HG03066 (cell line): ENCODE data around the gene ZC3H6.
"Not testable (repeated sequence)": the region's sequence is repeated elsewhere in the genome, so short reads cannot be mapped to it uniquely, and the experiment has no call there.

Experiments used
- ATAC-seq: cut with Tn5 transposase; IDR thresholded peaks from one replicate; pipeline ENCODE4 v1.9.1; 2021; ENCODE audit warnings: low read depth; ENCODE audit not compliant: unreplicated experiment

ZC3H6 gene

DNA sequence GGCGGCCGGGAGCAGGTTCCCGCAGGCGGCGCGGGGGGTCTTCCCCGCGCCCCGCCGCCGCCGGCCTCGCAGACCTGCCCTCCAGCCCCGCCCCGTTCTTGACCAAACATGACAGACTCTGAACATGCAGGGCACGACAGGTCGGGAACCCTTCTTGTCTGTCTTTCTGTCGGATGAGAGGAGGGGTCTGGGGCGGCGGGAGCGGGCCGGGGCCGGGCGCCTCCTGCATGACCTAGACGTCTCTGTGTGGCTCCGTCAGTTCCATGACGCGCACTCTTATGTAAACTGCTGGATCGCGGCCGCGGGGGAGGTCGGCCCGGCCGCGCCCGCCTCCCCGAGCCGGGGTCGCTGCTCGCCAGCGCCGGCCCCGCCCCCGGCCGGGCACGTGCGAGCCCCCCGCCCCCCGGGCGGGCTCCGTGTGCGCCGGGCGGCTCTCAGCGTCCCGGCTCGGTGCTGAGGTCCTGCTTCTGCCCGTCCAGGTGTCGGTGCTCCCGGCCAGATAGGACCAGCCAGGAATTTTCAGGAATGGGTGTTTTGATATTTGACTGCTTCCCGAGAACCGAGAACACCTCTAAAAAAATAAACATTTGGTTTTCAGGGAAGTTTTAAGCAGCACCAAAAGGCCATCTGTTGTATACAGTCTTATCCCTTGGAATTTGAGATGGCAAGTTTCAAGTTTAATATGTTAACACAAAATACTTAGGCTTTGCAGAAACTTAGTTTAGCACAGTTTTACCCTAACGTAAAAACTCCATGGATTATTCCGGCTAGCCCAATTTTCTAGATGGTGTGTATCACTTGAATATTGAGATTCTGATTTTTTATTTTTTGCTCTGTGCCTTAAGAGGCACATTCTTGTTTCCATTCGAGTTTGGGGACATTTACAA, 733 bp downstream of the ZC3H6 start:
- peak; percentile 50 for ATAC-seq

DNA sequence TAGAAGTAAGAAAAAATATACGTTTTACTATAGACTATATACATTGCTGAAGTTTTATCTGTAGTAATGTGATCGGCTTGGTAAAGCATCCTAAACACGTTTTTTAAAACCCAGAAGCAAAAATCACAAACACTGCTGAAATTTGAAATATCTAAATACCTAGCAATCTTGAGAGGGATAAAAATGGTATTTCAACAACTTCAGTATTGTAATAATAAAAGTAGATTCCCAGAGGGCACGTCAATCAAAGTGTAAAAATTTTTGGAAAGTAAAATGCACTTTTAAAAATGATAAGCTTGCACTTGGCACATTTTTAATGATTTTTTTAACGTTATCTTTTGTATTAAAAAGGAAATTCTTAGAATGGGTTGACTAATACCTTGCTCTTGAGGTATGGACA, 1.6 kb downstream of the ZC3H6 start:
- no peak for ATAC-seq

DNA sequence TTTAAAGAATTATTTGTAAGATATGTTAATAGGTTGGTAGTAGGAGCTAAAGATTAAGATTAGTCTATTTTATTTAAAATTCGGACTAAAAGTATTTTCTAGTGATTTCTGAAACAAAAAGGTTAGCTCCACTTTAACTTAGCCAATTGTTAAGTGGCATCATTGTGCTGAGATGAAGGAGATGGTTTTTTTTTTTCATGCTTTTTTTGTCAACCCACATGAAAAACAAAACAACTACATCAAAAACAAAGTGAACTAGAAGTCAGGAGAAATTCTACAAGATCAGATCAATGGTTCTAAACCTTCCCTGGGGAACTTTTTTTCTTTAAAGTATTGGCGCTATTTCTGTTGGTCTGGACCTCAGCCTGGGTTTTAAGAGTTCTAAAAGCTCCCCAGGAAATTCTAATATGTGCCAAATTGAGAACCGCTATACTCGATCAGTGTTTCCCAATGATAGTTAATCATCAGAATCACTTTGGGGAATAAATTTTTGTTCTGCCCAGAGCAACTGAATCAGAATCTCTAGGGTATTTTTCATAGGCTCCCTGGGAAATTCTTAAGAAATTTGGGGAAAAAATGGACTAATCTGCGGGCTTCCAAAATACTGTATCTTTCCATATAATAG, 2.3 kb downstream of the ZC3H6 start:
- no peak for ATAC-seq

DNA sequence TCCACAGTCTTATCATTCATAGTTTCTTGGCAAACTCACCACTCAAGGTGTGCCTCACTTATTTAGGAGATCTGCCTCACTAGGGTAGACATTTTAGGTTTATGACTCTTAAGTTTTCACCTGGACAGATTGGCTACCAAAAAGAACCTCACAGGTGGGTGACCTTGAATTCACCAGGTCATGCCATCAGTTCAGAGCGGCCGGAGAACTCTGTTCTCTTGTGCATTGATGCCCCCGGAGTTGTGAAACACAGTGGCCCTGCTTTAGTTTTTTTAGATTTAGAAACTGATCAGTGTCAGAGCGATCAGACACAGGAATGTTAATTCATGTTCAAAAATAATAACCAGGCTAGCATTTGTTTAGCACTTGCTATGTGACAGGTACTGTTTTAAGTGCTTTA, 6.7 kb downstream of the ZC3H6 start:
- not testable (repeated sequence) for ATAC-seq

DNA sequence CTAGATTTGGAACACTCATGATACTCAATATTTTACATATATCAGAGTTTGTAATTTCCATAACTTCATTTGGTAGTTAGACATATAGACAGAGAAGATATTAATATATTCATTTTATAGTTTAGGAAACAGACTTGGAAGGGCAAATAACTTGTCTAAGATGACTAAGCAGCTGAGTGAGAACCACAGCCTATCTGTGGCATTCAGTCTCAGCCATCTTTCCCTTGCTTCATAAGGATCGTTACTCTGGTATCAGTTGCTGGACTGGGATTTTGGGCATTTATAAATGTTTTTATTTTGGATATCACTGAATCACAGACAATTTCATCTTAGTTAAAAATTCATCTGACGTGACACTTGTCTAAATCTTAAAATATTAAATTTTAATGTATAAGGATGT, 8.1 kb downstream of the ZC3H6 start:
- ATAC-seq = not testable (repeated sequence)

DNA sequence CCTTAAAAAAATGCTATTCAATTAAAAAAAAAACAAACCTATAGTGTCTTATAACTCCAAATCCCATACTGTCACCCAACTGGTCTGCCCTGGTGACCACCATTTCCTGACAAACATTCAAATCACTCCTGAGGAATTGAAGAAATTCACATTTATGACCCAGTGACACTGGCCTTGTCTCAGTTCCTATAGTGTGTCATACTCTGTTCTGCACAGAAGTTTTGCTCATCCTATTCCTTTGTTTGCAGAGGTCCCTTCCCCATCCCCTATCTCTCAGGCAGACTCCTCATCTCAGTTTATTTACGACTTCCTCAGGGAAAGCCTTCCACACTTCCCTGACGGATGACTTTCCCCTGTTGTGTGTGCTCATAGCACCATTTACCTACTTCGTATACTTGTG, 14.7 kb downstream of the ZC3H6 start:
- no peak for ATAC-seq

DNA sequence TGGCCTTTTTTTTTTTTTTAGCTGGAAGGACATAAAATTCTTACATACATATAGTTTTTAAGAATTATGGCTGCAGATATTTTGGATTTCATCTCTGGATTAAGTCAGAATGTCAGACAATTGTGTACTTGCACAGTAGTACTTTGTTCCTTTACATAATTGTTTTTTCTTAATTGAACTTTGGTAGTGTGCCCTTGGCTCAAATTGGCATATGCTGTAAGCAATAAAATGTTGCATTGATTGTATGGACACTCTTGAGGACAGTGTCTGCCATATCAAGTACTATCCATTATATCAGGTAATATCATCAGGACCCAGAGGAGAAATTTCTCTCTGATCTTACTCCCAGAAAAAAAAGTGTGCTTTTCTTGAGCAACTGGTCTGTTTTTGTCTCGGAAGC, 15.3 kb downstream of the ZC3H6 start:
- no peak for ATAC-seq

DNA sequence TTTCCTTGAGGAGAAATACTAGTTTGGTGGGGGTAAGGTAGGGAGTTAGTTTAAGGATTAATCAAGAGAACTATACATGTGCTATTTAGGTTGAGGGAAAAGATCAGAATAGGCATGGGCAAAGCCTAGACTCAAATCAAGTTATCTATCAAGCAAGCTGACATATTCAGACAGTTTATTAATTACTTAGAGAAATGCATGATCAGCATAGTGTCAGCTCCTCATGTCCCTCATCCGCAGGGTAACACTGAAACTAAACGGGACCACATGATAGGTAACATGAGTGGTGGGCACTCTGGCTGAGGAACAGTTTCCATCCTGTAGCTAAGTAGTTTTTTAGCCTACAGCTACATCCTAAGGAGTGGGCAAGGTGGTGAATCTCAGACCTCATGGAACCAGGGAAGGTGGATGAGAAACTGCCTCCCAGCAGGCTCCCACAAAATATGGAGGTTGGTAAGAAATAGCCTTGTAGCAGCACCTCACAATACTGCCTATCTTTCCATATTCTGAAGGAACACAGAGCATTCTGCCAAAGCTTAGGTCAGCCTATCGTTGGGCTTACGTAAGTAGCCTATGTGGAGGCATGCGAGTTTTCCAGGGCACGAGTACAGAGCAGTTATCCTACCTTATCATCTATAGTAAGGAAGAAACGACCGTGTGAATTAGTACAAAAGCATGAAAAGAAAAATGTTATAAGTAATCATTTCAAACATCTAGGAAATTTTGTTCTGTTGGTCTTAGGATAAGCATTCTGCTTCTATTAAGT, 18.4 kb downstream of the ZC3H6 start:
- no peak for ATAC-seq

DNA sequence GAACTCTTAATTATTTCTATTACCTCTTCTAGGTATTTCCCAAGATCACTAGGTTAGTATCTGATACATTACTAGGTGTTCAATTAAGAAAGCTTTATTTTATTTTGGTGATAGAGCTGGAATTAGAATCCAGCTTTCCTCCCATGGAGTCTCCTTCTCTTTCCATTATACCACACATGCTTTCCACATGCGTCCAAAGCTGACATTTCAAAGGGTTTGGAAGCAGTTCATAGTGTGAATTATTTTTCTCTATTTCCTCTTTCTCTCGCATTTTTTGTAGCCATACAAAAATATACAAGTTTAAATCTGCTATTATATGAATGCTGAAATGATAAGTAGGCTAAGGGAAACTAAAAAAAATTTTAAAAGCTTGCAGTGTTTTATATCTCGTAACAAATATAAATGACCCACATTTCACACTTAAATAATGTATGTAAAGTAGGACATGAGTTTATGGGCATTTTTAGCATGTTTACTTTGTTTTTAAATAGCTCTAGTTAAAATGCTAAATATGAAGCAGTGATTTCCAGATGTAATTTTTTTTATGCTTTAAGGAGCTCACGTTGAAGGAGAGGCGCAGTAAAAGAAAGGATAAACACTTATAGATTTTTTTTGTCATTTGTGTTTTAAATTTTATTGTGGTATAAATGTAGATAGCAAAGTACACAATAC, 20.1 kb downstream of the ZC3H6 start:
- no peak for ATAC-seq

DNA sequence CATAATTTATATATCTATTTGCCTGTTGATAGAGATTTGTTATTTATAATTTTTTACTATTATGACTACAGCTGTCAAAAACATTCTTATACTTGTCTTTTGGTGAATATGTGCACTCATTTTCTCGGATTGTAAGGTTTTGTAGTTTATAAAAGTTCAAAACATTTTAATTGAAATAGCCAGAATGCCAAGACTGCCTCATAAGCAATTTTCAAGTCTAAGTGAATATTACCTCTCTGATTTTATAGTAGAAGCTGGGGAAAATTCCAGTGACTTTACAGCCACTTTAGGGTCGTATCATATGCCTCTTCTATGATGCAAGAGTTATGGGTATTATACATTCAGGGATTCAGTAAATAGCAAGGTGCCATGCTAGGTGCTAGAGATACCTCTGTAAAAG, 21.0 kb downstream of the ZC3H6 start:
- ATAC-seq = no peak

DNA sequence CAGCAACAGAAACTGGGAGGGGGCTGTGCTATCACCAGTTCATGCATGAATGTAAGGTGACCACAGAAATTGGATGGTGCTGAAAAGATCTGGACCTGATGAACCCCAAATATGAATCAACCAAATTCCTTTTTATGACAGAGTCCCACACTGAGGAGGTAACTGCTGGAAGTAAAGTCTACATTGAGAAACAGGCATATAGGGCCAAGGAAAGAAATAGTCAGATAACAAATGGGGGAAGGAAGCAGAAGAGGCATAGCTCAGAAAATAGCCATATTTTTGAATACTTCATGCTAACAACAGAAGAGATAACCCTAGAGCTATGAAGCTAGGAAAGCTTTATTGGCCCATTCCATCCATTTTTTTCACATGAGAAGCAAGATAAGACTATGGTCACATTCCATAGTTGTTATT, 25.8 kb downstream of the ZC3H6 start:
- ATAC-seq = no peak

DNA sequence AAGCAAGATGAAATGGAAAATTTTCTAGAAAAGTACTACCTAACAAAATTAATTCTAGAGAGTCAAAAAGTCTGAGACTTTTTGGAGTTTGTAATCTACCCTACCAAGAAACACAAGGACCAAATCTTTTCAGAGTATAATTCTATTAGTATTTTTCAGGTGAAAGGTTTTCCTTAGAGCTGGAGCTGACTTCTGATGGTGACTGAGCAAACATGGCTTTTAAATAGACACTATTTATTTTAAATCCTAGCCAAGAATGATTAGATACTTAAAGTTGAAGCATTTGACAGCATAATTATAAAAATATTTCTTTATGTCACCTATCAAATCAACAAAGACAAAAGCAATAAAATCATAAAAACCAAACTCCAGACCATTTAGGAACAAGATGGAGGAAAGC, 26.6 kb downstream of the ZC3H6 start:
- ATAC-seq = no peak

DNA sequence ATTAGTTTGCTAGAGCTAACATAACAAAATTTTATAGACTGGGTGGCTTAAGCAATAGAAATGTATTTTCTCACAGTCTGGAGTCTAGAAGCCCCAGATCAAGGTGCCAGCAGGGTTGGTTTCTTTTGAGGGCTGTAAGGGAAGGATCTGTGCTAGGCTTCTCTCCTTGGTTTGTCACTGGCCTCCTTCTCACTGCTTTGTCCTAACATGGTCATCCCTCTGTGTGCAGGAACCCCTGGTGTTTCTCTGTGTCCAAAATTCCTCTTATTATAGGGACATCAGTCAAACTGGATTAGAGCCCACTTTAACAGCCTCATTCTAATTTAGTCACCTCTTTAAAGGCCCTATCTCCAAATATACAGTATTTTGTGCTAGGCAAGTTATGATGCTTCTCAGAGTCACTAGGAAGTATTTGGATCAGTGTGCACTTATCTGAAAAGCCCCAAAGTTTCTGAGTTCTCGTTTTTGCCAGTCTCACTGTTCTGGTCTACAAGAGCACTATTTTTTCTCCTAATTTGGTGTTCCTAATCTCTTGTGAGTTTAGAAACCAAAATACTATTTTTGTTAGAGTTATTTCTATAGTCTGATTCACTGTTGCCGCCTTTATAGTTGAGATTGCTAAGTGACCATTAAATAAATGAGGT, 29.0 kb downstream of the ZC3H6 start:
- no peak for ATAC-seq

DNA sequence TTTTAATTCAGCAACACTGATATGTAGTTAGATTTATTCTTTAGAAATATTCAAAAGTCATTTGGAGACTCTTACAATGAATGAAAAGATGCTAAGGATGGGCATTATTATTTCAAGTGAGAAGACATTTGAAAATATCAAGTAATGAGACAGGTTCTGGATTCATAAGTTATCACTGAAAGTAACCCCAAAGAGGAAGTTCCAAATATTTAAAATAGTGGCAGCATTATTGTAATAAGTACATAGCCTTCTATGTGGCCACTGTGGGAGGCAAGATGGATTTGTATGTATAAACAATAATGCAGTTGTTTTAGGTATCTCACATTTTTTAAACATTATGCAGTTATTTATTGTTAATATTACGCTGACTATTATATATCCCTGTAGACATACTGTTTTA, 29.7 kb downstream of the ZC3H6 start:
- no peak for ATAC-seq

DNA sequence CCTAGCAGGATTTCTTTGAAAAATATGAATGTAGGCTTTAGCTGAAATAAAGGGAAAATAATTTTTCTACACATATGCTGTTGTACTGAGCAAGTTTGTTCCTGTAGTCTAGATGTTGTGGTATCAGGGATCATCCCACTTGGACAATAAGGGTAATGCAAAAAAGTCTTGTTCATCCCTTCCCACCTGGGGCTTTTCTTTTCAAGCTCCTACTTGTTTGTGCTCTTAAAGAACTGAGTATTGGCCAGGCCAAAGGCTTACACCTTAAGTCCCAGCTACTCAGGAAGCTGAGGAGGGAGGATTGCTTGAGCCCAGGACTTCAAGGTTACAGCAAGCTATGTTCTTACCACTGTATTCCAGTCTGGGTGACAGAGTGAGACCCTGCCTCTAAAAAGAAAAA, 35.5 kb downstream of the ZC3H6 start:
- no peak for ATAC-seq

DNA sequence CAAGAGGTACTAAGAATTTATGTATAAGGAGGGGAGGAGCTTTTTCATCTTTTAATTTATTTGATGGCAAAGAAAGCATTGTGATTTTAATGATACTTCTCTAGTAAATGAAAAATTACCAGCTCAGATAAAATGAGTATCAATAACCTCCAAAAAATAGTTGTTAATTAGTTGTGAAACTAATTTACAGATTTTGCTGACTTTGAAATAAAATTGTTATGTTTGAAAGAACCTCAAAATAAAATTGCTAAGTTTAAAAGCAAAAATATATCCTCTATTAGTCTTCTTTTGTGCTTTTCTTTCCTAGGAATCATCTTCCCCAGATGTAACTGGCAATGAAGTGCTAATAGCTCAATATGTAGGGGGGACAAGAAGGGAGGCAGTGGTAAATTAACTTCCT, 36.5 kb downstream of the ZC3H6 start:
- ATAC-seq = no peak

DNA sequence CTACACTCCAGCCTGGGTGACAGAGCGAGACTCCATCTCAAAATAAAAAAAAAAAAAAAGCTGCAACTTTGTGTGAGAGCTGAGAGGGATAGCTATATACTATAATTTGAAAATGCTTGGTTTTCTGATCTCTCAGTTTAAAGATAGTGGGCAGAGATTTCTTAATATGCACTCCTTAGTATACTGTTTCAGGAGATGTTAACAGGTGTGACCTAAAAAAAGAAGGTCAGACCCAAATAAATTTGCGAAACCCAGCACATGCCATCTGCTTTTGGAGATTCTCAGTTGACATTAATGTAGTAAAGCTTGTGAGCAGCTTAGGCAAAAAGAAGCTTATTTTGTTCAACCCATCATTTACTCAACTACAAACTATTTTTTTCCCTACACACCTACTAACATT, 37.4 kb downstream of the ZC3H6 start:
- no peak for ATAC-seq

DNA sequence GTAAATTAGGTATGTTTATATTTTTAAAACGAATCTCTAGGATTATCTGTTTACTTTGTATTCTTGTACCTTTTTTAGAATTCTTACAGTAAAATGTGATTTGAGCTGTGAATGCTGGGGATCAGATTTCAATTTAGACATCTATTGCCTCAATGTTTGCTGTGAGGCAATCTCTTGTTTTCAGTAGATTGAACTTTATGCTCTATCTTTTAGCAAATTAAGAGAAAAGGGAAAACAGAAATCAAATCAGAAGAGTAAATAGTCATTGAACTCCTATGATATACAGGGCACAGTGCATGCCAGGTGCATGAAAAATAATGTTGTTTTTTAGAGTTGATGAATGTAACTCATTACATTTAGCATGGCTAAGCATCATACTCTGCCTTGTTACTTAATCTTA, 39.5 kb downstream of the ZC3H6 start:
- no peak for ATAC-seq

DNA sequence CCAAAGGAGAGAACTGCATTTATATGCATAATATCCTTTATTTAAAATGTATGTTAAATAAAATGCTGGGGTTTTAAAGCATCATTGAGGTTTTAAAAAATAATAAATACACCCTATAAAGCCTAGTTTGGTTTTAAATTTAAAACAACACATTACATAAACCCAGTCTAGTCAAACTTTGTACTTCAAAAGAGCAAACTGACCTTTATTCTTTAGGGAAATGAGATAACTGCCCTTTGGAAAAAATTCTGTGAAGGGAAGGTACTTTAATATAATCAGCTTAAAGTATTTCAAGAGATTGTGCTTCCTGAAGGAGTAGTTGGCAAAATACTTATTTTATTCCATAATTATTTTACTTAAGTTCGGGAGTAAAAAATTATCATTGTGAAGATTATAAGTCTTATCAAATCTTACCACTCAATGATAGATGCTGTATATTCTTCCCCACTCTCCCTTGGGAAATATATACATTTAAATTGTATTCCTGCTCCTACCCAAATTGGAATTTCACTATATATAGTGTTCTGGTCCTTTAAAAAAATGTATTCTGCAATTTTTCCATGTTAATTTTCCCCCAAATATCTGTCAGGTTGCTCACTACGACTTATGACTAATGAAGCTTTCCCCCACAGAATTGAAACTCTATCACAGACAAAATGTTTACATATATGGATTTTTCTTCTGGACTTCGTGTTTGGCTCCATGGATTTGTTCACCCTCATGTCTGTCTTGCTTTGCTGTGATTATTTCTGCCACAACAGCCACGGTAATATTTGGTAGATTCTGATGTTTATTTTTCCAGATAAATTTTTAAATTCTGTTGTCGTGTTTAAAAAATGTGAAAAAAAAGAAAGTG, 42.1 kb downstream of the ZC3H6 start:
- ATAC-seq = no peak

DNA sequence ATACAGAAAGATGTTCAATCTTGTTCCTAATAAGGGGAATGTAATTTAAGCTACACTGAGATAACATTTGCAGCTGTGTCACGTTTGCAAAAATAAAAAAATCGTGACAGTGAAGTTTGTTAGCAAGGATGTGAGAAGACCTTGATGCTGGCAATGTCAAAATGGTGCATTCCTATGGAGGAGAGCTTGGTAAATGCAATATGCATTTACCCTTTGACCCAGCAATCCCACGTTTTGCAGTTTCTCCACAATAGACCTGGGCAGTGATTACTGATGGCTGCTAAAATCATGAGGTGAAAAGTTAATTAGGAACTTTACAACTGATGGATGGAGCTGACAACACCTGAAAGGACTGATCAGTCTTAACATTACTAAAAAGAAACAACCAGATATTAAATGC, 43.1 kb downstream of the ZC3H6 start:
- no peak for ATAC-seq
